Cardiac muscle cell (in vitro differentiated cells and primary cell): ENCODE measurements around the gene HBA1. TPM values are rescaled to one million over a fixed set of nuclear protein-coding genes. Genes with fewer than 3 reads are reported as not detected.
"Not testable (repeated sequence)": the region's sequence is repeated elsewhere in the genome, so short reads cannot be mapped to it uniquely, and the experiment has no call there.

Experiments used
- DNase-seq, 2 donors: peaks; one replicate each; pipeline versions ENCODE4 v3.0.0 to v3.0.0-alpha.2; 2010 to 2017; ENCODE audit warnings: low read depth in 1 of 2, low spot score in 1 of 2
- H3K27ac ChIP-seq: fragments of 200-600 bp; sonication (generic); 2 replicates; pipeline ENCODE4 v1.5.1; 2016
- H3K27me3 ChIP-seq: fragments of 200-600 bp; sonication (generic); 2 replicates; pipeline ENCODE4 v1.6.0; 2016; ENCODE audit warnings: control low read depth
- H3K36me3 ChIP-seq: fragments of 200-600 bp; sonication (generic); 2 replicates; pipeline ENCODE4 v1.5.1; 2016; ENCODE audit warnings: control low read depth
- H3K4me1 ChIP-seq: fragments of 200-600 bp; sonication (generic); 2 replicates; pipeline ENCODE4 v1.8.1; 2017; ENCODE audit warnings: low read depth, mild to moderate bottlenecking, mixed run types
- H3K4me3 ChIP-seq: fragments of 200-600 bp; sonication (generic); 2 replicates; pipeline ENCODE4 v1.5.1; 2016; ENCODE audit warnings: mild to moderate bottlenecking
- H3K9me3 ChIP-seq: fragments of 200-600 bp; sonication (generic); 2 replicates; pipeline ENCODE4 v1.5.1; 2017; ENCODE audit warnings: low read depth, mild to moderate bottlenecking, control low read depth
- CTCF ChIP-seq: IDR thresholded peaks from 2 replicates; pipeline ENCODE4 v1.5.1; 2012; ENCODE audit warnings: low read depth, mild to moderate bottlenecking, low read length
- polyA plus RNA-seq: library from polyadenylated mRNA; unstranded; fragments of >200 nt; fragmentation: Nextera tagmentation; extraction: Ambion mirVana; gene quantifications from 2 replicates; pipeline ENCODE4 v1.2.1, GENCODE V29; 2016
- total RNA-seq: library from RNA; depleted of rRNA; stranded (reverse); fragments of >200 nt; gene quantifications from 2 replicates; pipeline ENCODE4 v1.2.3, GENCODE V29; 2016

HBA1 gene
- total and polyA plus RNA-seq, 2 experiments from 2014 or later = 1.8 TPM; not detected in 1

DNA sequence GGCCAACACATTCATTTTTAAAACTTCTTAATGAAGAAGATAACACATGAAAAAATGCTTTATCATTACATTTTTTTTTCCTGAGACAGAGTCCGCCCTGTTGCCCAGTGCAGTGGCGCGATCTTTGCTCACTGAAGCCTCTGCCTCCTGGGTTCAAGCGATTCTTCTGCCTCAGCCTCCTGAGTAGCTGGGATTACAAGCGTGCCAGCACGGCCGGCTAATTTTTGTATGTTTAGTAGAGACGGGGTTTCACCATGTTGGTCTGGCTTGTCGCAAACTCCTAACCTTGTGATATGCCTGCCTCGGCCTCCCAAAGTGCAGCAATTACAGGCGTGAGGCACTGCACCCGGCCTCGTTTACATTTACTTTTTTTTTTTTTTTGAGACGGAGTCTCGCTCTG, 17.0 kb downstream of the HBA1 start:
- Histone ChIP-seq H3K36me3 (peaks cover 76% of the 10 kb centered on the region), H3K4me1 (no peaks in the 10 kb centered on the region), H3K4me3 (no peak overlapping the region), H3K9me3 (no peaks in the 10 kb centered on the region), H3K27me3 (no peaks in the 10 kb centered on the region), H3K27ac (no peak overlapping the region)
- no peak for TF ChIP-seq CTCF
- DNase-seq = no peak

- peaks cover 74% of the 10 kb centered on the region for H3K36me3 ChIP-seq
- H3K9me3 ChIP-seq = no peaks in the 10 kb centered on the region
- no peak overlapping the region for H3K4me3 ChIP-seq
- H3K27me3 ChIP-seq = no peaks in the 10 kb centered on the region
- no peak for TF ChIP-seq CTCF
- DNase-seq = peak in 1 of 2 donors; percentile 34
- H3K4me1 ChIP-seq = no peaks in the 10 kb centered on the region
- H3K27ac ChIP-seq = no peak overlapping the region
These were observed 18.0 kb downstream of the HBA1 start for GRCh38 chr16:194516-194915.

DNA sequence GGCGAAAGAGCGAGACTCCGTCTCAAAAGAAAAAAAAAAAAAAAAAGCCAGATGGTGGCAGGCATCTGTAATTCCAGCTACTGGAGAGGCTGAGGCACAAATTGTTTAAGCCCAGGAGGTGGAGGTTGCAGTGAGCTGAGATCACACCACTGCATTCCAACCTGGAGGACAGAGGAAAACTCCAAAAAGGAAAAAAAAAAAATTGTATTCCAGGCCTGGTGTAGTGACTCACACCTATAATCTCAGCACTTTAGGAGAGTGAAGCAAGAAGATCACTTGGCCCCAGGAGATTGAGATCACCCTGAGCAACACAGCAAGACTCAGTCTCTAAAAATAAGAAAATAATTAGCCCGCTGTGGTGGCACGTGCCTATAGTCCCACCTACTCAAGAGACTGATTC, 23.9 kb downstream of the HBA1 start:
- peak in 1 of 2 donors; percentile 46 for DNase-seq
- Histone ChIP-seq H3K4me3 (no peak overlapping the region), H3K36me3 (peaks cover 62% of the 10 kb centered on the region), H3K27me3 (no peaks in the 10 kb centered on the region), H3K9me3 (no peaks in the 10 kb centered on the region), H3K27ac (no peak overlapping the region), H3K4me1 (no peaks in the 10 kb centered on the region)
- TF ChIP-seq CTCF = no peak

- Histone ChIP-seq H3K27ac (no peak overlapping the region), H3K36me3 (peaks cover 68% of the 10 kb centered on the region), H3K4me3 (no peak overlapping the region), H3K9me3 (no peaks in the 10 kb centered on the region), H3K27me3 (no peaks in the 10 kb centered on the region), H3K4me1 (no peaks in the 10 kb centered on the region)
- no peak for TF ChIP-seq CTCF
- peak in 1 of 2 donors; percentile 9 for DNase-seq
These were observed 26.8 kb downstream of the HBA1 start for GRCh38 chr16:203246-203645.

GRCh38 chr16:204046-204445, 27.6 kb downstream of the HBA1 start:
- not testable (repeated sequence) for DNase-seq, H3K4me1 ChIP-seq, H3K4me3 ChIP-seq, H3K27ac ChIP-seq, H3K9me3 ChIP-seq, H3K27me3 ChIP-seq
- H3K36me3 ChIP-seq = peaks cover 67% of the 10 kb centered on the region

- DNase-seq, H3K4me3 ChIP-seq, H3K27me3 ChIP-seq, H3K27ac ChIP-seq, H3K4me1 ChIP-seq, H3K9me3 ChIP-seq: not testable (repeated sequence)
- H3K36me3 ChIP-seq = peaks cover 62% of the 10 kb centered on the region
These were observed 32.9 kb downstream of the HBA1 start for GRCh38 chr16:209359-209758.

DNA sequence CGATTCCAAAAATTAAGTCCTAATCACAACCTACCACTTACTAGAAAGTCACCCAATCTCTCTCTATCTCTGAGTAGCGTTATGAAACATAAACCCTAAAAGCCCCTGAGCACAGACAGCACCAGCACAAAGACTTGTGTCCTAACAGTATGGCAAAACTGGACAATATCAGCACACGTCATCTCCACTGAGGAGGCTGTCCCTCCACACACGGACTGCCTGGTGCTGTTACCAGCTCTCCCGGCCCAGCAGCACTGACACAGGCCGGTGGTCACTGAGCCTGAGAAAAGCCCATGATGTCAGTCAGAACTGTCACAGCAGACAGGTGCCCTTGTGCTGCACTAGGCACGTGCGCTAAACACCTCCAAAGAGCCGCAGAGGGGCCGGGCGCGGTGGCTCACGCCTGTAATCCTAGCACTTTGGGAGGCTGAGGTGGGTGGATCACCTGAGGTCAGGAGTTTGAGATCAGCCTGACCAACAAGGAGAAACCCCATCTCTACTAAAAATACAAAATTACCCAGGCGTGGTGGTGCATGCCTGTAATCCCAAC, 35.2 kb downstream of the HBA1 start:
- not testable (repeated sequence) for DNase-seq, H3K27me3 ChIP-seq, H3K4me3 ChIP-seq, H3K9me3 ChIP-seq, H3K4me1 ChIP-seq
- peak overlapping the region; percentile 39 for H3K27ac ChIP-seq
- H3K36me3 ChIP-seq = peaks cover 52% of the 10 kb centered on the region
